ENCODE results near the gene TMEM200B.

DNA sequence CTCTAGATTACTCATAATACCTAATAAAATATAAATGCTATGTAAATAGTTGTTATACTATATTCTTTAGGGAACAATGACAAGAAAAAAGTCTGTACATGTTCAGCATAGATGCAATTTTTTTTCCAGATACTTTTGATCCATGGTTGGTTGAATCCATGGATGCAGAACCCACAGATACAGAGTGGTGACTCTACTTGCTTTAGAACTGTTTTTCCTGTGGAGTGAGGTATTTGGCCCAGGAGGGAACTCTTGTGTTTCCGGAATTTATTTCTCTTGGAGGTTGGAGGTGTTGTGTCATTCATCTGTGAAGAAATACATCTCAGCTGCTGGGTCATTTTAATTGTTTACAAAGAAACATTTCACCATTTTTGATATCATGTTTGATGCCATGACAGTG lies 28.7 kb downstream of the TMEM200B start:
- TF ChIP-seq, protein P1, sequence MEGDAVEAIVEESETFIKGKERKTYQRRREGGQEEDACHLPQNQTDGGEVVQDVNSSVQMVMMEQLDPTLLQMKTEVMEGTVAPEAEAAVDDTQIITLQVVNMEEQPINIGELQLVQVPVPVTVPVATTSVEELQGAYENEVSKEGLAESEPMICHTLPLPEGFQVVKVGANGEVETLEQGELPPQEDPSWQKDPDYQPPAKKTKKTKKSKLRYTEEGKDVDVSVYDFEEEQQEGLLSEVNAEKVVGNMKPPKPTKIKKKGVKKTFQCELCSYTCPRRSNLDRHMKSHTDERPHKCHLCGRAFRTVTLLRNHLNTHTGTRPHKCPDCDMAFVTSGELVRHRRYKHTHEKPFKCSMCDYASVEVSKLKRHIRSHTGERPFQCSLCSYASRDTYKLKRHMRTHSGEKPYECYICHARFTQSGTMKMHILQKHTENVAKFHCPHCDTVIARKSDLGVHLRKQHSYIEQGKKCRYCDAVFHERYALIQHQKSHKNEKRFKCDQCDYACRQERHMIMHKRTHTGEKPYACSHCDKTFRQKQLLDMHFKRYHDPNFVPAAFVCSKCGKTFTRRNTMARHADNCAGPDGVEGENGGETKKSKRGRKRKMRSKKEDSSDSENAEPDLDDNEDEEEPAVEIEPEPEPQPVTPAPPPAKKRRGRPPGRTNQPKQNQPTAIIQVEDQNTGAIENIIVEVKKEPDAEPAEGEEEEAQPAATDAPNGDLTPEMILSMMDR (IDR thresholded peaks at IDR 0.05; ENCODE audit: borderline replicate concordance, extremely low read depth, low read length, poor library complexity, severe bottlenecking): no peak
- TF ChIP-seq EZH2 (IDR thresholded peaks at IDR 0.05; ENCODE audit: borderline replicate concordance, low read depth, low read length, severe bottlenecking): no peak

Data from DND-41 (cell line).